MM.1S (cell line): ENCODE results near the gene EVA1C.

ENCODE experiments used
- EZH2 ChIP-seq: fragments of 300-600 bp; sonication (generic); optimal IDR thresholded peaks from 2 replicates; pipeline ENCODE3; 2017; ENCODE audit warnings: low read depth, mild to moderate bottlenecking, antibody characterized with exemption, low read length, mixed read lengths
- EZH2phosphoT487 ChIP-seq: fragments of 300-600 bp; sonication (generic); IDR thresholded peaks from 2 replicates; pipeline ENCODE4 v1.6.1; 2018; ENCODE audit warnings: antibody characterized with exemption, low read length
- TF ChIP-seq, protein P1 (sequence below): fragments of 300-600 bp; sonication (generic); IDR thresholded peaks from 2 replicates; pipeline ENCODE4 v1.5.1; 2016; ENCODE audit warnings: antibody characterized with exemption, low read length, mixed read lengths

- TF ChIP-seq, protein P1, sequence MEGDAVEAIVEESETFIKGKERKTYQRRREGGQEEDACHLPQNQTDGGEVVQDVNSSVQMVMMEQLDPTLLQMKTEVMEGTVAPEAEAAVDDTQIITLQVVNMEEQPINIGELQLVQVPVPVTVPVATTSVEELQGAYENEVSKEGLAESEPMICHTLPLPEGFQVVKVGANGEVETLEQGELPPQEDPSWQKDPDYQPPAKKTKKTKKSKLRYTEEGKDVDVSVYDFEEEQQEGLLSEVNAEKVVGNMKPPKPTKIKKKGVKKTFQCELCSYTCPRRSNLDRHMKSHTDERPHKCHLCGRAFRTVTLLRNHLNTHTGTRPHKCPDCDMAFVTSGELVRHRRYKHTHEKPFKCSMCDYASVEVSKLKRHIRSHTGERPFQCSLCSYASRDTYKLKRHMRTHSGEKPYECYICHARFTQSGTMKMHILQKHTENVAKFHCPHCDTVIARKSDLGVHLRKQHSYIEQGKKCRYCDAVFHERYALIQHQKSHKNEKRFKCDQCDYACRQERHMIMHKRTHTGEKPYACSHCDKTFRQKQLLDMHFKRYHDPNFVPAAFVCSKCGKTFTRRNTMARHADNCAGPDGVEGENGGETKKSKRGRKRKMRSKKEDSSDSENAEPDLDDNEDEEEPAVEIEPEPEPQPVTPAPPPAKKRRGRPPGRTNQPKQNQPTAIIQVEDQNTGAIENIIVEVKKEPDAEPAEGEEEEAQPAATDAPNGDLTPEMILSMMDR: no peak
- TF ChIP-seq EZH2: no peak
- no peak for TF ChIP-seq EZH2phosphoT487
Observed at GRCh38 chr21:32410916-32411315, 1.6 kb upstream of the EVA1C start.
